ENCODE results near the gene JMJD6.
"Not testable (repeated sequence)": the region's sequence is repeated elsewhere in the genome, so short reads cannot be mapped to it uniquely, and the experiment has no call there.

Gene JMJD6

GRCh38 chr17:76700617-76701470 lies 25.6 kb downstream of the JMJD6 start:
- no peak for DNase-seq (ENCODE audit: low spot score)
- FAIRE-seq: no peak

GRCh38 chr17:76700270-76700616 lies 26.2 kb downstream of the JMJD6 start:
- no peak for FAIRE-seq
- DNase-seq (ENCODE audit: low spot score): no peak

DNA sequence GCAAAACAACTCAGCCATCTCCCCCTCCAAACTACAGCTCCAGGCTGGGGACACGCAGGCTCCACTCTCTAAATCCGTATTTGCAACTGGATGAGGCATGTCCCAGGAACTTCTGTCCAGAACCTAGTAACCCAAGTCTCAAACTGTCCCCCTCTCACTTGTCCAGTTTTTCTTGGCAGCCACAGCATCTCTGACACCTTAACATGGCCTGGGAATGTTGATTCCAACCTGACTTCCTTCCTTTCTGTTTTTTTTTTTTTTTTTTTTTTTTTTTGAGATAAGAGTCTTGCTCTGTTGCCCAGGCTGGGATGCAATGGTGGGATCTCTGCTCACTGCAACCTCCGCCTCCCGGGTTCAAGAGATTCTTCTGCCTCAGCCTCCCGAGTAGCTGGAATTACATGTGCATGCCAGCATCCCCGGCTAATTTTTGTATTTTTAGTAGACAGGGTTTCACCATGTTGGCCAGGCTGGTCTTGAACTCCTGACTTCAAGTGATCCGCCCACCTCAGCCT lies 27.9 kb downstream of the JMJD6 start:
- DNase-seq (ENCODE audit: low spot score); FAIRE-seq: not testable (repeated sequence)

GRCh38 chr17:76697702-76698465 lies 28.5 kb downstream of the JMJD6 start:
- peak; percentile 58 for FAIRE-seq
- DNase-seq (ENCODE audit: low spot score): peak; percentile 59

GRCh38 chr17:76696763-76697701 lies 29.4 kb downstream of the JMJD6 start:
- FAIRE-seq: no peak
- DNase-seq (ENCODE audit: low spot score): no peak

- FAIRE-seq (no peak), DNase-seq (ENCODE audit: low spot score) (no peak)
These were observed 31.2 kb downstream of the JMJD6 start for GRCh38 chr17:76695059-76695831.

DNA sequence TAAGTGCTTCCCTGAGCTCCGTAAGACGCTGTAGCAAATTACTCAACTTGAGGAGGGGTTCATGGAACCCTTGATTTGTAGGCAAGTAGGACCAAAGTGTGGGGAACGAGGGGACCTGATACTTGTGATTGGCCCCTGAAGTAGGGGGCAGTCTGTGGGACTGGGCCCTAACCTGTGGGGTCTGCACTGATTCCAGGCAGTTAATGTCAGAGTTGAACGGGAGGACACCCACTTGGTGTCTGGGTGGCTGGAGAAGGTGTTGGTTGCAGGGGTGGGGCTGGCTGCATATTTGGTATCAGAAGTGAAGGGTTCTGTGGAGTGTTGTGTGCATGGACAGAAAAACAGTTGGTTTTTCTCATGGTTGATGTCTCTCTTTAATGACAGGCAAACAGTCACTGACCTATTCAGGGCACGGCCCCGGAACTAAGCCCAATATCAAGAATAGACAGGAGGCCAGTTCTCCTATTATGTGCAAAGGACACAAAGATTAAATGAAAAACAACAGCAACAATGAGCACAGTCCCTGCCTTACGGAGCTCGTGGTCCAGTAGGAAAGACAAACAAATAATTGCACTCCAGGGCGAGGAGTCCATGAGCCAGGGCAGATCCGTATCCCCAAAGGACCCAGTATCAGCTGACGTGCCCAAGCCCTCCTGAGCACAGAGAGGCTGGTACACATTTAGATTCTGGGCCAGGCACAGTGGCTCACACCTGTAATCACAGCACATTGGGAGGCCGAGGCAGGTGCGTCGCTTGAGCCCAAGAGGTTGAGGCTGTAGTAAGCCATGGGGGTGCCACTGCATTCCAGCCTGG lies 34.8 kb downstream of the JMJD6 start:
- DNase-seq (ENCODE audit: low spot score) (no peak), FAIRE-seq (no peak)

DNA sequence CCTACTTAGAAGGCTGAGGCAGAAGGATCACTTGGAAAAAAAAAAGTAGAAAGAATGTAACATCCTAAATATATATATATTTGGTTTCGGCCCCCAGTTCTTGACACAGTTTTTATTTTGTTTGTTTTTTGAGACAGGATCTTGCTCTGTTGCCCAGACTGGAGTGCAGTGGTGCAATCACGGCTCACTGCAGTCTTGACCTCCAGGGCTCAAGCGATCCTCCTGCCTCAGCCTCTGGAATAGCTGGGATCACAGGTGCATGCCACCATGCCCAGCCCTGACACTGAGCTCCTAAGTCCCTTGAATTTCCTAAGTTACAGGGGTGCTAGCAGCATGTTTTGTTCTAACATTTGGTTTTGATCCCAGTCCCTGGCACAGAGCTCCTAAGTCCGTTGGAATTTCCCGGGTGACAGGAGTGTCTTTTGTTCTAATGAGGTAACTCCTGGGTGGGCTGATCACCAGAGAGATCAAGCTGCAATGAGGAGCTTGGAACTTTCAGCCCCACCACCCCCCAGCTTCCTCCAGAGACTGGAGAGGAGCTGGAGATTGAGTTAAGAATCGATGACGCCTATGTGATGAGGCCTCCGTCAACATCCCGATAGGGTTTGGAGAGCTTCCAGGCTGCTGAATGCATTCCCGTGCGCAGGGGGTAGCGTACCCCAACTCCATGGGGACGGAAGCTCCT lies 35.7 kb downstream of the JMJD6 start:
- FAIRE-seq (no peak), DNase-seq (ENCODE audit: low spot score) (no peak)

DNA sequence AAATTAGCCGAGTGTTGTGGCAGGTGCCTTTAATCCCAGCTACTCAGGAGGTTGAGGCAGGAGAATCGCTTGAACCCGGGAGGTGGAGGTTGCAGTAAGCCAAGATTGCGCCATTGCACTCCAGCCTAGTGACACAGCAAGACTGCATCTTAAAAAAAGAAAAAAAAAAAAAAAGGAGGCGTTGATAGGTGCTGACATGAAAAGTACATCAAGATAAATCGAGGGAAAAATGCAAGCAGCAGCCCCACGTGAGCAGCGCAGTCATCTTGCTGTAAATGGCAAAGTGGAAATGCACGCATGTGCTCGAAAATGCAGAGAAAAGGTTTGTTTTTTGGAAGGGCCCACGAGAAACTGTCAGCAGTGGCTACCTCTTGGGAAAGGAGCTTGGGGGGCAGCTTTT lies 36.5 kb downstream of the JMJD6 start:
- no peak for DNase-seq (ENCODE audit: low spot score)
- FAIRE-seq: no peak

GRCh38 chr17:76688165-76688622 lies 38.2 kb downstream of the JMJD6 start:
- DNase-seq (ENCODE audit: low spot score) (no peak), FAIRE-seq (no peak)

DNA sequence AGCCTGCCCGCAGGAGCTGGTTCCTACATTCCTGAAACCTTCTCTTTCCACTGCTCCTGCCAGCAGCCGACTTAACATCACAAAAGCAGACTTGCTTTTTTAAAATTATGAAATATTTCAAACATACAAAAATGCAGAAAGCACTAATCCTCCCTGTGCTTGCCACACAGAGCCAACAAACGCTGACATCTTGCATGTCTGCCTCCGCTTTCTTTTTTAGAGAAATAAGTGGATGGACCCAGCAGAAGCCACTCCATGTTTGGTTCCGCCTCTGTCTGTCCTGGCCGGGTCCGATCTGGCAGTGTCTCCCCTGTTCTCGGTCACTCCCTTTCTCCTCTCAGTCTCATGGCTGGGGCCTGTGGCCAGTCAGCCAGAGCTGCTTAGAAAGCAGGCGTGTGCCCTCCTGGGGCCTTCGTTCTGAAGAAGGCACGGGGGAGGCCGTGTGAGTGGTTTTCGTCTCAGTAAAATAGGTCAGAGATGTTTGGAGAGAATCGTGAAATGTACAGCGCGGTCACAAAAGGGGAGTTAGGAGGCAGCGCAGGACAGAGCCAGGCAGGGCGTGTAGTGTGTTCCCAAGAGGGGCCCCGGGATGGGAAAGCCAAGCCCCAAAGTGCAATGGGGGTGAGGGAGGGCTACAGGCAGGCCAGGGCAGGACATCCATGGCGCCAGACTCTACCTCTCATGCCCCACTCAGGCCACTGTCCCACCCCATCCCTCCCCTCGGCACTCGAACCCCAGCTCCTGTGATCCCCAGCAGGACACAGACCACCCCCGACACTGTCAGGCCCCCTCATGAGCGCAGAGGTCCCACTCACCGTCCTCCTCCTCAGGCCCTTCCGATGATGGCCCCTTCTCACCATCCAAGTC lies 38.9 kb downstream of the JMJD6 start:
- FAIRE-seq (no peak), DNase-seq (ENCODE audit: low spot score) (no peak)

GRCh38 chr17:76686538-76687297 lies 39.7 kb downstream of the JMJD6 start:
- FAIRE-seq: no peak

GRCh38 chr17:76685846-76686245 lies 40.6 kb downstream of the JMJD6 start:
- no peak for DNase-seq (ENCODE audit: low spot score)
- no peak for FAIRE-seq

More at GRCh38 chr17:76686538-76687297, 39.7 kb downstream of the JMJD6 start:
- DNase-seq (ENCODE audit: low spot score): no peak

DNA sequence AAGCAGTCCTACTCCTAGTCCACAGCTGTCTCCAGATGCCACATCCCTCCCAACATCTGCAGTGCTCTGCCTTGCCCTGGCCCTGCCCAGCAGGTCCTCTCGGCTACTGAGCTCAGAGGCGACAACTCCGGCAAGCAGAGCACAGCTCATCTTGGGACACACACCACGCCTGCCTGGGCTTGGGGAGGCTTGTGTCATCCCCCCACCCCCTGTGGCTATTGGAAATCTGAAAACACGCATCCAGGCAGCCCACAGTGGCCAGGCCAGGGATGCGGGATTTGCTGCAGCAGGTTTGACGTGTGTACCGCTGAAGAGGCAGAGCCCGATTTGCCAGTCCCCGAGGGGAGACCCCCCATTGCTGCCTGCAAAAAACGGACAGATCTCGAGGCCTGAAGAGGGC lies 41.0 kb downstream of the JMJD6 start:
- FAIRE-seq (no peak), DNase-seq (ENCODE audit: low spot score) (no peak)

DNA sequence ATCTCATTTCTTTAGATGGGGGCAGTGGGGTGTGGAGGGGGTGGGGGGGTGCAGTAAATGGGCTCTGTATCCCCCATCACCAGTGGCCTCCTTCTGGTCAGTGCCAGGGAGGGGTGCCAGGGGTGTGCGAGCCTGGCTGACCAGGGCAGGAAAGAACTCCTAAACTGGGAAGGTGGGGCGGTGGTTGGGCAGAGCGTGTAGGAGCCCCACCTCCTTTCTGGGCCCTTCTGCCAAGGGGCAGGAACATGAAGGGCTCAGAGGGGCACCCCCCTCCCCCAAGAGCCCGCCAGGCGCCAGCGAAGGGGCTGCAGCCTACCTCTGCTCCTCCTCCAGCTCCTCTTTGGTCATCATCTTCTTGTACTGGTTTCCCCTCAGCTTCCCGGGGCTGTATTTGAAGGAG lies 41.6 kb downstream of the JMJD6 start:
- FAIRE-seq (no peak), DNase-seq (ENCODE audit: low spot score) (no peak)

DNA sequence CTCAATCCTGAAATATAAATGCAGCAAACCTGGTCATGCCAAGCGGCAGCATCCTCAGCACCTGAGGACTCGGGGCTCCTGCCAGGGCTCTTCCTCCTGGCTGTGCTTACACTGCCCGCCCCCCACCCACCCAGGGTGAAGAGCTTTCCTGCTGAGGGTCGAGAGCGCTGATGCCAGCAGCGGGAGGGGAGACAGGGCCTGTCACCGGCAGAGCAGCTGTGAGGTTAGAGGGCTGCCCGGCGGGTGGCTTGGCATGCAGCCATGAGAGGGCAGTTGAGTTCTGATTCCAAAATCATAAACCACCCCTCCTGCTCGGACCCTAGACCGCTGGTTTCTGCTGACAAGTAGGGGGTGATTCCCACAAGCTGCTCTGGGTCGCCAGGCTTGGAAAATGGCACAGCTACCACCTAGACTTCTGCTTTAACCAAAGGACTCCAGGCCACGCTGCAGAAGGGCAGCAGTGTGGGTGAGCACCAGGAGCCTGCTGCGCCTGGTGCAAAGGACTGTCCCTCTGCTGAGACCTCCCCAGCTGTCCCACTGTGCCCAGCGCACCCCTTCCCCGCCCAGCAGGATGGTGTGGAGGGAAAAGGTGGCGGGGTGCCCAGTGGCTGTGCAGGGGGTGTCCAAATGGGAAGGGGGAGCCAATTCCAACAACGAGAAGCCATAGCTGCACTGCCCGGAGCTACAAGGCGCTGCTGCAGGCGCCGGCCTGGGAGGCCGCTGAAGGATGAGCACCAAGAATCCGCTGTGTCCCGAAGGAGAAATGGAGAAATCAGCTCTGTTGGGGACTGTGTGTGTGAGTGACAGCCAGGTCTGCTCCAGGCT lies 42.3 kb downstream of the JMJD6 start:
- FAIRE-seq: no peak
- no peak for DNase-seq (ENCODE audit: low spot score)
